NT2/D1 (cell line): Measurements from ENCODE around the gene TFCP2.

Experiments used
- SUZ12 ChIP-seq: IDR thresholded peaks from 2 replicates; pipeline ENCODE4 v1.6.1; 2011; ENCODE audit not compliant: insufficient read length, insufficient read depth; ENCODE audit errors: extremely low read depth
- YY1 ChIP-seq: IDR thresholded peaks from 2 replicates; pipeline ENCODE4 v1.6.1; 2011; ENCODE audit not compliant: insufficient read length, insufficient read depth
- ZNF274 ChIP-seq: IDR thresholded peaks from 2 replicates; pipeline ENCODE4 v1.6.1; 2011; ENCODE audit warnings: mild to moderate bottlenecking, low read depth, low read length

DNA sequence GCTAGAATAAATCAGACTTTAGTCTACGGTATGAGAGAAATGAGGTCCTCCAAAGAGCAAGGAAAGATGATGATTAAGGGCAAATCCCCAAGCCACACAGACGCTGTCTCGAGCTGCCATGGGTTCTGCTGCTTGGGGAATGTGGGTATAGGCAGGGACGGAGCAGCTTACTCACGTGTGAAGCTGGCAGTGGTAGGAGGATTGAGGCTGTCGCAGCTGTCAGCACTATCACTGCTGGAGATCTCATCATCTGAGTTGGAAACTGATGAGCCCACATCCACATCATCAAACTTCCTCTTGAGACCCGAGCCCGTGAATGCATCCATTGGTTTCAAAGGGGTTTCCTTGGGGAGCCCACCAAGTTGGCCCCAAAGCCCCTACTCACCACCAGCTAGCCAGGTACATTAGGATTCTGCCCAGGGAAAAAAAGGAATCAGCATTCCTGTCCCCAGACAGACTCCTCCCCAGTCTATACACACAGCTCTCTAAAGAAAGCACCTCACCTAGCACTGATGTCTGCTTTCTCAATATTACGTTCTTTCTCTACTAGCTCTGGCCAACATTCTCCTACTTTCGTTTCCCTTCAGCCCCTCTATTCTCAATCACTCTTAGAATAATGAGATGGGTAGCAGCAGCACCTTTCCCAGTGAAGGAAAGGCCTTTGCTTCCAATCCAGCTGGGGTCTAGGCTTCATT, 96.6 kb downstream of the TFCP2 start:
- no peak for TF ChIP-seq ZNF274
- no peak for TF ChIP-seq YY1
- no peak for TF ChIP-seq SUZ12
